ENCODE data around the gene FOLR1. TPM values are rescaled to one million over a fixed set of nuclear protein-coding genes. Genes with fewer than 3 reads are reported as not detected.

FOLR1 gene
- total and polyA plus RNA-seq, 3 donors from 2014 or later: 1.2 to 3.7 TPM; not detected in 1

DNA sequence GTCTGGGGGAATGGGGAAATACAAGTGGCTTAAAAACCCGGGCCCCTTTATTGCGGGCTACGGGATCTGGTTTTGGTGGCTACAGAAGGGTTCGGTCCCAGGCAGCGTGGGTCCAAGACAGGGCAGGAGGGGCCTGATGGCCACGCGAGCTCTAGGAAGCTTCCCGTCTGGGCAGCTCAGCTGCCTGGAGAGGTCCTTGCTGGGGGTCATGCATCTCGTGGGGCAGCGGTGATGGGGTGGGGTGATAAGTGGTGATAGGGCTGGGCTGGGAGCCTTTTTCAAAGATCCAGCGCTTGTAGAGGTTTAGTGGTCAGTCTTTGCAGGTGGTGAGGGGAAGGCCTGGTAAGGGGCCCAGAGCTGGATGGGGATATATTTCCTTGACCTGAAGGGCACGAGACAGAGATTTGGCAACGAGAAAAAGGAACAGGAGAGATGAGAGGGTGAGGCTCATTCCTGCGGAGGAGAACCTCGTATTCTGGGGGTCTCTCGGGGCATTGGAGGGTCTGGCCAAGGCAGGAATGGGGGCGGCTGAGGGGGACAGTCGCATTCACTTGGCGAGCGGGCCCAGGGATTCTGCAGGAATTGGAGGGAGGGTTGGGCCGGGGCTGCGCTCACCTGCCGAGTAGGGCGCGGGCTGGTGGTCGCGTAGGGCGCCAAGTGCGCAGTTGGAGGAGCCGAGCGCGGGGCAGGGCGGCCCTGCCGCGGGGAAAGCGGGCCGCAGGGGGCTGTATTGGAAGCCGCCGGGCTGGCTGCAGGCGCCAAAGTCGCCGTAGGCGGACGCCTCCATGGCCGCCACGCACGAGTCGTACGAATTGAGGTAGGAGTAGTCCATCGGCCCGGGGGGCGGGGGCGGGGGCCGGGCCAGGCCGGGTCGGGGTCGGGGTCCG is 51.5 kb downstream of the FOLR1 start:
- Histone ChIP-seq H3K27me3 (peaks cover 4% of the 10 kb centered on the region), H3K36me3 (ENCODE audit: low read depth, missing control alignments) (no peaks in the 10 kb centered on the region), H3K4me3 (peak overlapping the region; percentile 29 to 55), H3K9me3 (no peaks in the 10 kb centered on the region), H3K27ac (no peak overlapping the region), H3K4me1 (peaks cover 15% of the 10 kb centered on the region)
- intact Hi-C loops (cut with DNase I; ENCODE audit: low total_unique reads): no loop called here
- TF ChIP-seq, protein P1, sequence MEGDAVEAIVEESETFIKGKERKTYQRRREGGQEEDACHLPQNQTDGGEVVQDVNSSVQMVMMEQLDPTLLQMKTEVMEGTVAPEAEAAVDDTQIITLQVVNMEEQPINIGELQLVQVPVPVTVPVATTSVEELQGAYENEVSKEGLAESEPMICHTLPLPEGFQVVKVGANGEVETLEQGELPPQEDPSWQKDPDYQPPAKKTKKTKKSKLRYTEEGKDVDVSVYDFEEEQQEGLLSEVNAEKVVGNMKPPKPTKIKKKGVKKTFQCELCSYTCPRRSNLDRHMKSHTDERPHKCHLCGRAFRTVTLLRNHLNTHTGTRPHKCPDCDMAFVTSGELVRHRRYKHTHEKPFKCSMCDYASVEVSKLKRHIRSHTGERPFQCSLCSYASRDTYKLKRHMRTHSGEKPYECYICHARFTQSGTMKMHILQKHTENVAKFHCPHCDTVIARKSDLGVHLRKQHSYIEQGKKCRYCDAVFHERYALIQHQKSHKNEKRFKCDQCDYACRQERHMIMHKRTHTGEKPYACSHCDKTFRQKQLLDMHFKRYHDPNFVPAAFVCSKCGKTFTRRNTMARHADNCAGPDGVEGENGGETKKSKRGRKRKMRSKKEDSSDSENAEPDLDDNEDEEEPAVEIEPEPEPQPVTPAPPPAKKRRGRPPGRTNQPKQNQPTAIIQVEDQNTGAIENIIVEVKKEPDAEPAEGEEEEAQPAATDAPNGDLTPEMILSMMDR (IDR thresholded peaks at IDR 0.05): no peak
- TF ChIP-seq POLR2A (IDR thresholded peaks at IDR 0.05): no peak
- WGBS, 2 donors: 19 to 23% methylated on average over 35 to 41 of the region's 58 CpGs
- DNase-seq: no peak

DNA sequence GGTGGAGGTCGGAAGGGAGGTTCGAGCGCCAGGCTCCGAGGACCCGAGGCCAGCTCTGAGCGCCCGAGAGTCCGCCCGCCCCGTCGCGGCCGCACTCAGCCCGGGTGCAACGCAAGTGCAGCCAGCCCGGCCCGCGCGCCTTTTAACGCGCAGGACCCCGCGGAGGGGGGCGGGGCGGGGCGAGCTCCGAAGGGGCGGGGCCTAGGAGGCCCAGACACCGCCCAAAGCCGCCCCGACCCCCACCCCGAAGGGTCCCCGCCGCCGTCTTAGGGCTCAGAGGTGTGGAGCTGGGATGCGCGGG is 52.1 kb downstream of the FOLR1 start, which contains the start of gene PHOX2A:
Gene PHOX2A (minus strand): TSS at position 117 of the 301 bp plus-strand sequence. CDS start 172 bp downstream, outside the sequence.
- H3K9me3 ChIP-seq: no peaks in the 10 kb centered on the region

GRCh38 chr11:72244361-72245262 is 52.7 kb downstream of the FOLR1 start:
- H3K36me3 ChIP-seq (ENCODE audit: low read depth, missing control alignments): no peaks in the 10 kb centered on the region
- intact Hi-C loops (cut with DNase I; ENCODE audit: low total_unique reads): no loop called here
- peak overlapping the region; percentile 29 to 55 for H3K4me3 ChIP-seq
- H3K4me1 ChIP-seq: peaks cover 12% of the 10 kb centered on the region
- no peaks in the 10 kb centered on the region for H3K9me3 ChIP-seq
- no peak for DNase-seq
- peaks cover 4% of the 10 kb centered on the region for H3K27me3 ChIP-seq
- WGBS, 2 donors: 5% methylated on average over 39 to 46 of the region's 46 CpGs
- no peak overlapping the region for H3K27ac ChIP-seq
- TF ChIP-seq POLR2A (IDR thresholded peaks at IDR 0.05): no peak
- TF ChIP-seq, protein P1 (IDR thresholded peaks at IDR 0.05): no peak

More for the DNA sequence above, 52.1 kb downstream of the FOLR1 start, which contains the start of gene PHOX2A:
- DNase-seq: no peak
- WGBS, 2 donors: 1 to 4% methylated on average over 4 to 22 of the region's 37 CpGs
- Histone ChIP-seq H3K4me1 (peaks cover 15% of the 10 kb centered on the region), H3K36me3 (ENCODE audit: low read depth, missing control alignments) (no peaks in the 10 kb centered on the region), H3K27me3 (peaks cover 4% of the 10 kb centered on the region), H3K4me3 (peak within 1 kb of the TSS; percentile 29 to 55), H3K27ac (no peak within 1 kb of the TSS)
- intact Hi-C loops (cut with DNase I; ENCODE audit: low total_unique reads): no loop called here
- no peak for TF ChIP-seq POLR2A (IDR thresholded peaks at IDR 0.05)
- TF ChIP-seq, protein P1 (IDR thresholded peaks at IDR 0.05): no peak

GRCh38 chr11:72245263-72245816 is 53.4 kb downstream of the FOLR1 start:
- no peak for DNase-seq
- no peak for TF ChIP-seq POLR2A (IDR thresholded peaks at IDR 0.05)
- TF ChIP-seq, protein P1 (IDR thresholded peaks at IDR 0.05): no peak
- Histone ChIP-seq H3K36me3 (ENCODE audit: low read depth, missing control alignments) (no peaks in the 10 kb centered on the region), H3K27me3 (peaks cover 4% of the 10 kb centered on the region), H3K4me1 (peaks cover 8% of the 10 kb centered on the region), H3K4me3 (no peak overlapping the region), H3K27ac (no peak overlapping the region), H3K9me3 (no peaks in the 10 kb centered on the region)
- intact Hi-C loops (cut with DNase I; ENCODE audit: low total_unique reads): no loop called here
- 12 to 27% methylated on average over 14 to 19 of the region's 19 CpGs for WGBS, 2 donors

Other genes with a start within 250 kb of the FOLR1 start
- 10 to 100 TPM; 13.5 to 16.8 TPM for gene IL18BP, start 193.2 kb upstream of the FOLR1 start, total RNA-seq
- 11.7 TPM for gene IL18BP, start 193.2 kb upstream of the FOLR1 start, polyA plus RNA-seq (ENCODE audit: insufficient read depth, low read depth, low replicate concordance)
- 100 to 1,000 TPM; 452 to 470 TPM for gene NUMA1, start 111.6 kb upstream of the FOLR1 start, total RNA-seq
- 186 TPM for gene NUMA1, start 111.6 kb upstream of the FOLR1 start, polyA plus RNA-seq (ENCODE audit: insufficient read depth, low read depth, low replicate concordance)
- gene LRRC51, start 111.3 kb upstream of the FOLR1 start, total RNA-seq: 10 to 100 TPM; 50.8 to 84.6 TPM
- gene LRRC51, start 111.3 kb upstream of the FOLR1 start, polyA plus RNA-seq (ENCODE audit: insufficient read depth, low read depth, low replicate concordance): 200 TPM
- gene LAMTOR1, start 88.8 kb upstream of the FOLR1 start, total RNA-seq: 100 to 1,000 TPM in 1 of 2 donors, 10 to 100 TPM in 1; 89.0 to 107 TPM
- gene LAMTOR1, start 88.8 kb upstream of the FOLR1 start, polyA plus RNA-seq (ENCODE audit: insufficient read depth, low read depth, low replicate concordance): 86.9 TPM
- under 1 TPM in 1 of 2 donors, not detected in 1; 0.43 TPM for gene TOMT, start 86.2 kb upstream of the FOLR1 start, total RNA-seq
- gene TOMT, start 86.2 kb upstream of the FOLR1 start, polyA plus RNA-seq (ENCODE audit: insufficient read depth, low read depth, low replicate concordance): not detected
- gene ANAPC15, start 79.4 kb upstream of the FOLR1 start, total RNA-seq: 10 to 100 TPM; 61.9 to 66.1 TPM
- gene ANAPC15, start 79.4 kb upstream of the FOLR1 start, polyA plus RNA-seq (ENCODE audit: insufficient read depth, low read depth, low replicate concordance): 103 TPM
- under 1 TPM in 1 of 2 donors, not detected in 1; 0.55 TPM for gene FOLR3, start 56.4 kb upstream of the FOLR1 start, total RNA-seq
- gene FOLR3, start 56.4 kb upstream of the FOLR1 start, polyA plus RNA-seq (ENCODE audit: insufficient read depth, low read depth, low replicate concordance): 0.79 TPM
- gene FOLR2, start 24.7 kb downstream of the FOLR1 start, total RNA-seq: 1 to 10 TPM; 1.3 to 8.7 TPM
- 37.3 TPM for gene FOLR2, start 24.7 kb downstream of the FOLR1 start, polyA plus RNA-seq (ENCODE audit: insufficient read depth, low read depth, low replicate concordance)
- 100 to 1,000 TPM; 120 to 132 TPM for gene INPPL1, start 32.6 kb downstream of the FOLR1 start, total RNA-seq
- gene INPPL1, start 32.6 kb downstream of the FOLR1 start, polyA plus RNA-seq (ENCODE audit: insufficient read depth, low read depth, low replicate concordance): 48.1 TPM
- 1 to 10 TPM; 1.3 to 2.0 TPM for gene PHOX2A, start 52.0 kb downstream of the FOLR1 start, total RNA-seq
- gene PHOX2A, start 52.0 kb downstream of the FOLR1 start, polyA plus RNA-seq (ENCODE audit: insufficient read depth, low read depth, low replicate concordance): 1.6 TPM
- gene CLPB, start 242.4 kb downstream of the FOLR1 start, total RNA-seq: 100 to 1,000 TPM; 161 to 316 TPM
- 421 TPM for gene CLPB, start 242.4 kb downstream of the FOLR1 start, polyA plus RNA-seq (ENCODE audit: insufficient read depth, low read depth, low replicate concordance)